Neural cell (in vitro differentiated cells): Measurements from ENCODE around the gene ARHGEF1.

Experiments used
- CTCF ChIP-seq: fragments of 450-650 bp; IDR thresholded peaks from 2 replicates; pipeline ENCODE4 v1.5.1; 2014; ENCODE audit warnings: antibody characterized with exemption, mild to moderate bottlenecking, moderate library complexity; ENCODE audit not compliant: poor library complexity, severe bottlenecking
- EP300 ChIP-seq: fragments of 450-650 bp; conservative IDR thresholded peaks from 2 replicates; pipeline ENCODE4 v1.6.1; 2014; ENCODE audit warnings: antibody characterized with exemption, mild to moderate bottlenecking, moderate library complexity; ENCODE audit not compliant: poor library complexity, severe bottlenecking

GRCh38 chr19:41936416-41936850 lies 53.4 kb downstream of the ARHGEF1 start:
- TF ChIP-seq CTCF: no peak
- TF ChIP-seq EP300: no peak
